HEK293 (cell line): ENCODE measurements around the gene CXCL5.

Experiments
- YY1 ChIP-seq: fragments of 450-650 bp; formaldehyde crosslinking; IDR thresholded peaks from 2 replicates; pipeline ENCODE4 v1.5.1; 2018; ENCODE audit warnings: missing biosample characterization, missing genetic modification characterization
- ZNF146 ChIP-seq: fragments of 450-650 bp; formaldehyde crosslinking; IDR thresholded peaks from 2 replicates; pipeline ENCODE4 v1.5.1; 2016; ENCODE audit warnings: missing biosample characterization, missing genetic modification characterization

GRCh38 chr4:74039315-74039763 lies 40.9 kb upstream of the CXCL5 start:
- no peak for TF ChIP-seq YY1
- no peak for TF ChIP-seq ZNF146 (tag by site-specific recombination)
